Bronchial epithelial cell (primary cell): ENCODE data around the gene ITGB1. TPM values are rescaled to one million over a fixed set of nuclear protein-coding genes. Genes with fewer than 3 reads are reported as not detected.

Source experiments
- DNase-seq: peaks from one replicate; pipeline ENCODE4 v3.0.0-alpha.2; 2010; ENCODE audit warnings: low read depth
- FAIRE-seq: peaks from 2 replicates; lab custom pipeline; 2011; peaks lifted over from hg19 to GRCh38; lab: Jason Lieb, UNC
- H3K27me3 ChIP-seq: 2 replicates; pipeline ENCODE4 v1.5.1; 2011; ENCODE audit warnings: low read length; ENCODE audit not compliant: control insufficient read depth, insufficient read depth
- H3K36me3 ChIP-seq: 2 replicates; pipeline ENCODE4 v1.5.1; 2011; ENCODE audit warnings: low read length; ENCODE audit not compliant: control insufficient read depth, insufficient read depth
- H3K4me3 ChIP-seq: 2 replicates; pipeline ENCODE4 v1.5.1; 2011; ENCODE audit warnings: mild to moderate bottlenecking, low read depth, low read length, control low read depth
- total RNA-seq: library from RNA; depleted of rRNA; stranded (reverse); fragments of >200 nt; gene quantifications from 2 replicates; pipeline ENCODE4 v1.2.1, GENCODE V29; 2014
- TF ChIP-seq, protein P1 (sequence below): IDR thresholded peaks from 2 replicates; pipeline ENCODE4 v1.5.1; 2011; ENCODE audit warnings: mild to moderate bottlenecking, moderate library complexity, low read length, control low read depth, inconsistent platforms; ENCODE audit not compliant: insufficient read depth, severe bottlenecking

ITGB1 gene
- total RNA-seq, 1 donor from 2014 or later = 1,469 TPM

DNA sequence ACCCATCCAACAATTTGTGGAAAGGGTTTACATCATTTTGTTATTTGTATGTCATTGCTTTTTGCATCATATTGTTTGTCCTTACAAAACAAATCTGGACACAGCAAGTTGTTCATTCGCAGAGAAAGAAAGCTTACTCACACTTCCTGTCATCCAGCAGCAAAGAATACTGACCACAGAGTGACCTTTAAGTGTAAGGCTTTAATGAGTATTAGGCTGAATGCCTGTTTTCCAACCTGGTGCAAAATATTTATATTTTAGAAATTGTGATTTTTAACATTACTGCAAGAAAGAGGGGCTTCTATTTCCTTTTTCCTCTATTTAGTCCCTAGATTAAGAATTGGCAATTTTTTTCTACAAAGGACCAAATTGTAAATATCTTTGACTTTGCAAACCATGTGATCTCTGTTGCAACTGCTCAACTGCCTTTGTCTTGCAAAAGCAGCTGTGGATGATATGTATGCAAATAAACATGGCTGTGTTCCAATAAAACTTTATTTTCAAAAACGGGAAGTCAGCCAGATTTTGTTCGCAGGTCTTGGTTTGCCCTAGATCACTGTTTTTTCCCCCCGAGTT, 27.8 kb upstream of the ITGB1 start:
- FAIRE-seq = no peak
- H3K27me3 ChIP-seq = no peaks in the 10 kb centered on the region
- H3K4me3 ChIP-seq = no peak overlapping the region
- TF ChIP-seq, protein P1, sequence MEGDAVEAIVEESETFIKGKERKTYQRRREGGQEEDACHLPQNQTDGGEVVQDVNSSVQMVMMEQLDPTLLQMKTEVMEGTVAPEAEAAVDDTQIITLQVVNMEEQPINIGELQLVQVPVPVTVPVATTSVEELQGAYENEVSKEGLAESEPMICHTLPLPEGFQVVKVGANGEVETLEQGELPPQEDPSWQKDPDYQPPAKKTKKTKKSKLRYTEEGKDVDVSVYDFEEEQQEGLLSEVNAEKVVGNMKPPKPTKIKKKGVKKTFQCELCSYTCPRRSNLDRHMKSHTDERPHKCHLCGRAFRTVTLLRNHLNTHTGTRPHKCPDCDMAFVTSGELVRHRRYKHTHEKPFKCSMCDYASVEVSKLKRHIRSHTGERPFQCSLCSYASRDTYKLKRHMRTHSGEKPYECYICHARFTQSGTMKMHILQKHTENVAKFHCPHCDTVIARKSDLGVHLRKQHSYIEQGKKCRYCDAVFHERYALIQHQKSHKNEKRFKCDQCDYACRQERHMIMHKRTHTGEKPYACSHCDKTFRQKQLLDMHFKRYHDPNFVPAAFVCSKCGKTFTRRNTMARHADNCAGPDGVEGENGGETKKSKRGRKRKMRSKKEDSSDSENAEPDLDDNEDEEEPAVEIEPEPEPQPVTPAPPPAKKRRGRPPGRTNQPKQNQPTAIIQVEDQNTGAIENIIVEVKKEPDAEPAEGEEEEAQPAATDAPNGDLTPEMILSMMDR = no peak
- no peaks in the 10 kb centered on the region for H3K36me3 ChIP-seq
- peak; percentile 73 for DNase-seq

GRCh38 chr10:32985341-32985764, 27.3 kb upstream of the ITGB1 start:
- FAIRE-seq (no peak), DNase-seq (no peak)
- Histone ChIP-seq H3K36me3 (no peaks in the 10 kb centered on the region), H3K27me3 (no peaks in the 10 kb centered on the region), H3K4me3 (no peak overlapping the region)
- TF ChIP-seq, protein P1 = no peak

GRCh38 chr10:32984003-32984600, 26.1 kb upstream of the ITGB1 start:
- FAIRE-seq (no peak), DNase-seq (no peak)
- TF ChIP-seq, protein P1 = no peak
- no peaks in the 10 kb centered on the region for H3K27me3 ChIP-seq
- H3K36me3 ChIP-seq = no peaks in the 10 kb centered on the region
- H3K4me3 ChIP-seq = no peak overlapping the region

DNA sequence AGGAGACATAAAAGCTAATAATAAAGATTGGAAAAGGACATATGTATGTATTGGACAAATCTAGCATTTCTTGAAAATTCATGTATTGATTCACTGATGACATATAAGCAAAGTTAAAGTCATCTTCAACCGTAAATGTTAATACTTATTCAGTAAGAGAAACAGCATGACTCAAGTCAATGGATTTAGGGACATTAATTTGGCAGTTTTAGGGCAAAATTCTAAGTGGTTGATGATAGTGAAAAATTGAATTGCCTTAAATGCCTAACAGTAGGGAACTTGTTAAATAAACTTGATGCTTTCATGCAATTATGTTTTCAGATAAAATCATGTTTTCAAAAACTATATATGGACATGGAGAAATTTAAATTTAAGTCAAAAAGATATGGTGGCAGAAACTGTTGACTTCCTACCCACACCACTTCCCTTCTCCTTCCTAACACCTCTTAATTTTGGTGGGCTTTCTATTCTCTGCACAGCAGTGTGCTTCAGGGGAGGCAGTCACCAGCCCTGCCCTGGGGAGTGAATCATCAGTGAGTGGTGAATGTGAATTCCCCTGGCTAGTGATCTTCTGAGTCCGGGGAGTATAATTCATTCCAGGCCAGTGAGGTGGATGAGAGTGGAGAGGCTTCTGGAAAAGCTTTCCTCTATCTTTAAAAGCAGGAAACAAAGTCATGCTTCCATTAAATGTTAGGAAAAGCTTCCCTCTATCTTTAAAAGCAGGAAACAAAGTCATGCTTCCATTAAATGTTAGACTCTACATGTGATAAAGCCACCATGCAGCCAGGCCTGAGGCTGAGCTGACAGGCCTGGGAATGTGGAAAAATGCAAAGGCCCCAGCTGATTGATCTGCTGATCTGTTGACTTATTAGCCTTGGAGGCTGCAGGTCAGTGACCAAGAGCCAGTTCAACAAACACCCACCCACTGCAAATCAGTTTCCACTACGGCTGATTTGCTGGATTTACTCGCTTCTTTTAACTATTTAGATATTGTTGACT, 25.2 kb upstream of the ITGB1 start:
- Histone ChIP-seq H3K36me3 (no peaks in the 10 kb centered on the region), H3K4me3 (no peak overlapping the region), H3K27me3 (no peaks in the 10 kb centered on the region)
- DNase-seq (peak; percentile 97), FAIRE-seq (no peak)
- TF ChIP-seq, protein P1 = no peak

GRCh38 chr10:32982293-32982709, 24.3 kb upstream of the ITGB1 start:
- FAIRE-seq (no peak), DNase-seq (peak; percentile 91)
- TF ChIP-seq, protein P1 = no peak
- H3K4me3 ChIP-seq = no peak overlapping the region
- H3K27me3 ChIP-seq = no peaks in the 10 kb centered on the region
- no peaks in the 10 kb centered on the region for H3K36me3 ChIP-seq
